HEK293T (cell line): Measurements from ENCODE around the gene NAP1L3.

Experiments used
- ARNT ChIP-seq: fragments of 450-650 bp; IDR thresholded peaks from 2 replicates; pipeline ENCODE4 v1.6.1; 2017; ENCODE audit warnings: mild to moderate bottlenecking
- BHLHE40 ChIP-seq: fragments of 450-650 bp; IDR thresholded peaks from 2 replicates; pipeline ENCODE4 v1.6.1; 2016; ENCODE audit warnings: mild to moderate bottlenecking, moderate library complexity, borderline replicate concordance
- ELF4 ChIP-seq: fragments of 450-650 bp; IDR thresholded peaks from 2 replicates; pipeline ENCODE4 v1.6.1; 2017; ENCODE audit warnings: antibody characterized with exemption
- FOXA1 ChIP-seq: fragments of 450-650 bp; IDR thresholded peaks from 2 replicates; pipeline ENCODE4 v1.6.1; 2016; ENCODE audit warnings: mild to moderate bottlenecking
- FOXK2 ChIP-seq: fragments of 450-650 bp; IDR thresholded peaks from 2 replicates; pipeline ENCODE4 v1.6.1; 2016; ENCODE audit warnings: mild to moderate bottlenecking
- FOXM1 ChIP-seq: fragments of 450-650 bp; IDR thresholded peaks from 2 replicates; pipeline ENCODE4 v1.6.1; 2017; ENCODE audit warnings: mild to moderate bottlenecking, borderline replicate concordance
- L3MBTL2 ChIP-seq: fragments of 450-650 bp; conservative IDR thresholded peaks from 2 replicates; pipeline ENCODE4 v1.6.1; 2016; ENCODE audit warnings: mild to moderate bottlenecking
- SP1 ChIP-seq: fragments of 450-650 bp; IDR thresholded peaks from 2 replicates; pipeline ENCODE4 v1.6.1; 2017
- SUZ12 ChIP-seq: fragments of 450-650 bp; IDR thresholded peaks from 2 replicates; pipeline ENCODE4 v1.6.1; 2016; ENCODE audit warnings: mild to moderate bottlenecking
- ZNF384 ChIP-seq: fragments of 450-650 bp; IDR thresholded peaks from 2 replicates; pipeline ENCODE4 v1.6.1; 2016

DNA sequence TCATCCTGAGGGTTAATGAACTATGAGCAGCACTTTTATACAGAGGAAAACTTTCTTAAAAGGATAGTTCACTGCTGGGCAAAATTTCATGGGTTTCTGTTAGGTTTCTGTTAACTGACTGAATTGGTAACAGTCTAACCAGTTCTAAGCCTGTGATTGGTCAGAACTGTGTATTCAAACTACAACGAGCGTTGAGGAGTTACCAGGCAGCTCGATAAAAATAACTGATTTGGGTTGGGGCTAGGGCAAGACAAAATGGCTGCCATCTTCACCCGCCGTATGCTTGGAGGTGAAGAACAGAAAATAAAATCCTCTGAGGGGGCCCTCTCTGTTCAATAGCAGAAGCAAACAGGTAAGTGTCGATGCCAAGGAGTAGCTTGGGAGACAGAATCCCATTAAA is 22.6 kb upstream of the NAP1L3 start:
- TF ChIP-seq FOXA1 (no peak), FOXM1 (no peak), FOXK2 (no peak), L3MBTL2 (no peak), ZNF384 (no peak), ELF4 (no peak), SP1 (no peak), BHLHE40 (no peak), ARNT (no peak), SUZ12 (no peak)
